ENCODE results near the gene AGTR1. TPM values are rescaled to one million over a fixed set of nuclear protein-coding genes. Genes with fewer than 3 reads are reported as not detected.

AGTR1 gene
- total RNA-seq, 2 donors from 2014 or later, result not detected

DNA sequence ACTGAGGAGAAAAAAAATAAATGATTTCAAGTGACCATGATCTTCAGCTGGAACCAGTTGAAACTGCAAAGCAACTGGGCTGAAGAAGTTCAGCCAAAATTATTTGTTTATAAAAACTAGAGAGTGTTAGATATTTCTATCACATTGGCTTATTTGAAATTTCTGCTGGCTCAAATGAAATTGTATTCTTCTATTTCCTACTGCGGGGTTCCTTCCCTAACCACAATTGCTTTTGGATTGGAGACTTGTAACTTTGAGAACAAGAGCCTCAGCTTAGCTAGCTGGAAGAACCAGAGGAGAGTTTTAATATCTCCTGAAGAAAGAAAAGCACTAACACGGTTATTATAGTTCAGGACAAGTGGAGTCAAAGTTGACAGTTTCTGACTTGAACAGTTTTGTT is 31.1 kb downstream of the AGTR1 start:
- Mint-ChIP-seq H3K27ac (no peak overlapping the region), H3K4me3 (no peak overlapping the region), H3K4me1 (ENCODE audit: low read depth) (no peaks in the 10 kb centered on the region), H3K27me3 (ENCODE audit: low read depth) (peaks cover 4% of the 10 kb centered on the region), H3K9me3 (no peaks in the 10 kb centered on the region), H3K36me3 (ENCODE audit: insufficient read depth in 2 of 2) (no peaks in the 10 kb centered on the region)
- no peak for DNase-seq
- ATAC-seq (replicated peaks in 1 of 2), result no peak

GRCh38 chr3:148729476-148730055 is 31.9 kb downstream of the AGTR1 start:
- ATAC-seq (replicated peaks in 1 of 2), result no peak
- H3K36me3 Mint-ChIP-seq (ENCODE audit: insufficient read depth in 2 of 2), result no peaks in the 10 kb centered on the region

GRCh38 chr3:148730676-148731075 is 33.0 kb downstream of the AGTR1 start:
- no peak overlapping the region for H3K27ac Mint-ChIP-seq
- DNase-seq, result no peak
- H3K9me3 Mint-ChIP-seq, result no peaks in the 10 kb centered on the region
- H3K27me3 Mint-ChIP-seq (ENCODE audit: low read depth), result peaks cover 4% of the 10 kb centered on the region
- H3K4me3 Mint-ChIP-seq, result no peak overlapping the region
- H3K36me3 Mint-ChIP-seq (ENCODE audit: insufficient read depth in 2 of 2), result no peaks in the 10 kb centered on the region
- H3K4me1 Mint-ChIP-seq (ENCODE audit: low read depth), result no peaks in the 10 kb centered on the region
- no peak for ATAC-seq (replicated peaks in 1 of 2)

More at GRCh38 chr3:148729476-148730055, 31.9 kb downstream of the AGTR1 start:
- DNase-seq, result no peak
- peaks cover 4% of the 10 kb centered on the region for H3K27me3 Mint-ChIP-seq (ENCODE audit: low read depth)
- H3K4me3 Mint-ChIP-seq, result no peak overlapping the region
- no peaks in the 10 kb centered on the region for H3K9me3 Mint-ChIP-seq
- H3K4me1 Mint-ChIP-seq (ENCODE audit: low read depth), result no peaks in the 10 kb centered on the region
- no peak overlapping the region for H3K27ac Mint-ChIP-seq

DNA sequence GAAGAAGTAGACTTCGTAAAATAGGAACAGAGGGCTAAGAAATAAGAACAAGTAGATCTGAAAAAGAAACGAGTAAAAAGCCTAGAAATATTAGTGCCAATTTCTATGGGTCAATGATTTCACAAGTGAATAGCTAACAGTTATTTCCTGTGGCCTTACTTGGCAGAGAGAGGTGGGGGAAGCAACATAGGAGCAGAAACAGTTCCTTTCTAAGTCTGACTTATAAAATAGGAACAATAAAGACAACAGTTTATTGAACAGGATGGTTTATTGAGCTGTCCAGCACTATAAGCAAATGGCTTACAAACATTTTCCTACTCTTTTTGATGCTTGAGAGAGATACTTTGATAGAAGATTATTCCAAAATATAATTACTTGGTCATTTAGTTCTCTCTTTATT is 37.9 kb downstream of the AGTR1 start:
- H3K27me3 Mint-ChIP-seq (ENCODE audit: low read depth), result no peaks in the 10 kb centered on the region
- H3K36me3 Mint-ChIP-seq (ENCODE audit: insufficient read depth in 2 of 2), result no peaks in the 10 kb centered on the region
- no peaks in the 10 kb centered on the region for H3K4me1 Mint-ChIP-seq (ENCODE audit: low read depth)
- peak overlapping the region; percentile 80 for H3K27ac Mint-ChIP-seq
- no peak overlapping the region for H3K4me3 Mint-ChIP-seq
- no peak for DNase-seq
- ATAC-seq (replicated peaks in 1 of 2), result no peak
- H3K9me3 Mint-ChIP-seq, result no peaks in the 10 kb centered on the region

GRCh38 chr3:148736086-148736485 is 38.4 kb downstream of the AGTR1 start:
- H3K27me3 Mint-ChIP-seq (ENCODE audit: low read depth), result no peaks in the 10 kb centered on the region
- no peak overlapping the region for H3K27ac Mint-ChIP-seq
- H3K36me3 Mint-ChIP-seq (ENCODE audit: insufficient read depth in 2 of 2), result no peaks in the 10 kb centered on the region
- H3K4me1 Mint-ChIP-seq (ENCODE audit: low read depth), result no peaks in the 10 kb centered on the region
- no peak for DNase-seq
- H3K4me3 Mint-ChIP-seq, result no peak overlapping the region
- no peaks in the 10 kb centered on the region for H3K9me3 Mint-ChIP-seq
- ATAC-seq (replicated peaks in 1 of 2), result no peak

DNA sequence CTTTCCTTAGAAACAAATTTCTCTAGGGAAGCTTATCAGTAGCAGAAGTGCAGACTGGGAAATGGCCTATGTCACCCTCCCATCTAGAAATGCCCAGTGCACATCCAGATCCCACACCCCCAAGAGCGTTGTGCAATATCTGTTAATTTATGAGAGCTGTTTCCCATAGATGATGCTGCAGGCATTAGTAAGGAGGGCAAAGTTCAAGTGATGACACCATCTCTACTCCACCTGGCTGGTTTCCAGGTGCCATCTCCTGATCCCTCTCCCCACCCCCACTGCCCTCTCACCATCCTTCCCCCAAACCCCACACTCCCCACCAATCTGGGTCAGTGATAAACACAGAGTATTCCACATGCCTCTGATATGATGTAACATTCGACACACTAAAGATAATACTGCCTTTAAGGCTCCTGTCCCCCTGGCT is 39.4 kb downstream of the AGTR1 start:
- Mint-ChIP-seq H3K27me3 (ENCODE audit: low read depth) (no peaks in the 10 kb centered on the region), H3K27ac (no peak overlapping the region), H3K4me1 (ENCODE audit: low read depth) (no peaks in the 10 kb centered on the region), H3K4me3 (no peak overlapping the region), H3K36me3 (ENCODE audit: insufficient read depth in 2 of 2) (no peaks in the 10 kb centered on the region), H3K9me3 (no peaks in the 10 kb centered on the region)
- ATAC-seq (replicated peaks in 1 of 2) (no peak), DNase-seq (no peak)

- Mint-ChIP-seq H3K27me3 (ENCODE audit: low read depth) (no peaks in the 10 kb centered on the region), H3K4me3 (no peak overlapping the region), H3K36me3 (ENCODE audit: insufficient read depth in 2 of 2) (no peaks in the 10 kb centered on the region), H3K27ac (no peak overlapping the region), H3K9me3 (no peaks in the 10 kb centered on the region), H3K4me1 (ENCODE audit: low read depth) (no peaks in the 10 kb centered on the region)
- DNase-seq (no peak), ATAC-seq (replicated peaks in 1 of 2) (no peak)
Measured at GRCh38 chr3:148739720-148740119, 42.0 kb downstream of the AGTR1 start.

DNA sequence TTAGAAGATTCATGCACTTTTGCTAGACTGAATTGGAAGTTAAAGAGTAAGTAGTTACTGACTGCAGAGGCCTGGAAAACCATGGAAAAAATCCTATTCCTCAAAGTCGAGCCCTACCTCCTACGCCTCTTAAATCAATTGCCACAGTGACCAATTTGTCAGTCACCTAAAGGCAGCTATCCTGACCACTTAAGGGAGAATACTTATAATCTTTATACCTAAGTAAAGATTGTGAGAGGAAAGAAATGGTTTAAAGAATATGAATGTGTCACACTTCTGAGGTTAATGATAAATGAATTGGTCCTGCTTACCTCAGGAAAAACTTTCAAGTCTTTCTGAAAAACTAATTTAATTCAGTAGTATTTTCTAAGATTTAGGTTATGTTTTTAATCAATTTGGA is 42.6 kb downstream of the AGTR1 start:
- Mint-ChIP-seq H3K9me3 (no peaks in the 10 kb centered on the region), H3K27ac (no peak overlapping the region), H3K4me1 (ENCODE audit: low read depth) (no peaks in the 10 kb centered on the region), H3K36me3 (ENCODE audit: insufficient read depth in 2 of 2) (no peaks in the 10 kb centered on the region), H3K27me3 (ENCODE audit: low read depth) (no peaks in the 10 kb centered on the region), H3K4me3 (no peak overlapping the region)
- DNase-seq (no peak), ATAC-seq (replicated peaks in 1 of 2) (no peak)

DNA sequence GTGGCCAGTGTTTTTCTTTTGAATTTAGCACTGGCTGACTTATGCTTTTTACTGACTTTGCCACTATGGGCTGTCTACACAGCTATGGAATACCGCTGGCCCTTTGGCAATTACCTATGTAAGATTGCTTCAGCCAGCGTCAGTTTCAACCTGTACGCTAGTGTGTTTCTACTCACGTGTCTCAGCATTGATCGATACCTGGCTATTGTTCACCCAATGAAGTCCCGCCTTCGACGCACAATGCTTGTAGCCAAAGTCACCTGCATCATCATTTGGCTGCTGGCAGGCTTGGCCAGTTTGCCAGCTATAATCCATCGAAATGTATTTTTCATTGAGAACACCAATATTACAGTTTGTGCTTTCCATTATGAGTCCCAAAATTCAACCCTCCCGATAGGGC is 43.5 kb downstream of the AGTR1 start:
- Mint-ChIP-seq H3K27ac (no peak overlapping the region), H3K4me3 (no peak overlapping the region), H3K36me3 (ENCODE audit: insufficient read depth in 2 of 2) (no peaks in the 10 kb centered on the region), H3K27me3 (ENCODE audit: low read depth) (no peaks in the 10 kb centered on the region), H3K9me3 (no peaks in the 10 kb centered on the region), H3K4me1 (ENCODE audit: low read depth) (no peaks in the 10 kb centered on the region)
- ATAC-seq (replicated peaks in 1 of 2) (no peak), DNase-seq (no peak)

DNA sequence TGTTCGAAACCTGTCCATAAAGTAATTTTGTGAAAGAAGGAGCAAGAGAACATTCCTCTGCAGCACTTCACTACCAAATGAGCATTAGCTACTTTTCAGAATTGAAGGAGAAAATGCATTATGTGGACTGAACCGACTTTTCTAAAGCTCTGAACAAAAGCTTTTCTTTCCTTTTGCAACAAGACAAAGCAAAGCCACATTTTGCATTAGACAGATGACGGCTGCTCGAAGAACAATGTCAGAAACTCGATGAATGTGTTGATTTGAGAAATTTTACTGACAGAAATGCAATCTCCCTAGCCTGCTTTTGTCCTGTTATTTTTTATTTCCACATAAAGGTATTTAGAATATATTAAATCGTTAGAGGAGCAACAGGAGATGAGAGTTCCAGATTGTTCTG is 44.4 kb downstream of the AGTR1 start:
- Mint-ChIP-seq H3K27me3 (ENCODE audit: low read depth) (no peaks in the 10 kb centered on the region), H3K27ac (no peak overlapping the region), H3K4me3 (no peak overlapping the region), H3K4me1 (ENCODE audit: low read depth) (no peaks in the 10 kb centered on the region), H3K9me3 (no peaks in the 10 kb centered on the region), H3K36me3 (ENCODE audit: insufficient read depth in 2 of 2) (no peaks in the 10 kb centered on the region)
- no peak for ATAC-seq (replicated peaks in 1 of 2)
- DNase-seq, result no peak

- H3K4me3 Mint-ChIP-seq, result no peak overlapping the region
Measured at GRCh38 chr3:148746053-148746452, 48.4 kb downstream of the AGTR1 start.

DNA sequence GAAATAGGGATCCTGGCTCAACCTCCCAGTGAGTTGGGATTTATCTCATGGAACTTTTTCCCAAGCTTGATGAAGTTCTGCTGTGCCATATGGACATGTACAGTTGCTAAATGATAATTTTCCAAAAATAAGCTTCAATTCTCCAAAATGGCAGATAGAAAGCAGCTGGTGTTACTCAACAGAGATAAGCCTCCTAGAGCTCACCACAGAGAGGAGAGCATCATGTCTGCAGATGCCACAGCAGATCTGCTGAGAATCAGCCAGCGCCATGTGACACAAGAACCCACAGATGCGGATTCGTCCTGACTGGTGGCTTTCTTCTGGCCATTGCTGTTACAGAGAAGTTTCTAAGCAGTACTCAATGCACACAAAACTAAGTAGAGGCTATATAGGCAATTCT is 50.6 kb downstream of the AGTR1 start:
- ATAC-seq (replicated peaks in 1 of 2), result no peak
- DNase-seq, result no peak
- Mint-ChIP-seq H3K9me3 (no peaks in the 10 kb centered on the region), H3K27me3 (ENCODE audit: low read depth) (no peaks in the 10 kb centered on the region), H3K4me1 (ENCODE audit: low read depth) (no peaks in the 10 kb centered on the region), H3K27ac (no peak overlapping the region), H3K36me3 (ENCODE audit: insufficient read depth in 2 of 2) (no peaks in the 10 kb centered on the region), H3K4me3 (no peak overlapping the region)

More at GRCh38 chr3:148746053-148746452, 48.4 kb downstream of the AGTR1 start:
- no peak for ATAC-seq (replicated peaks in 1 of 2)
- Mint-ChIP-seq H3K27me3 (ENCODE audit: low read depth) (no peaks in the 10 kb centered on the region), H3K36me3 (ENCODE audit: insufficient read depth in 2 of 2) (no peaks in the 10 kb centered on the region), H3K27ac (no peak overlapping the region), H3K4me1 (ENCODE audit: low read depth) (no peaks in the 10 kb centered on the region), H3K9me3 (no peaks in the 10 kb centered on the region)
- DNase-seq, result no peak

GRCh38 chr3:148750296-148750695 is 52.6 kb downstream of the AGTR1 start:
- Mint-ChIP-seq H3K27ac (no peak overlapping the region), H3K27me3 (ENCODE audit: low read depth) (no peaks in the 10 kb centered on the region), H3K4me3 (no peak overlapping the region), H3K36me3 (ENCODE audit: insufficient read depth in 2 of 2) (no peaks in the 10 kb centered on the region), H3K9me3 (peaks cover 0 to 2% of the 10 kb centered on the region in 2 donors), H3K4me1 (ENCODE audit: low read depth) (no peaks in the 10 kb centered on the region)
- no peak for DNase-seq
- no peak for ATAC-seq (replicated peaks in 1 of 2)

- peaks cover 0 to 2% of the 10 kb centered on the region in 2 donors for H3K9me3 Mint-ChIP-seq
- H3K27ac Mint-ChIP-seq, result no peak overlapping the region
- no peak for DNase-seq
- no peaks in the 10 kb centered on the region for H3K4me1 Mint-ChIP-seq (ENCODE audit: low read depth)
- no peak for ATAC-seq (replicated peaks in 1 of 2)
- H3K27me3 Mint-ChIP-seq (ENCODE audit: low read depth), result no peaks in the 10 kb centered on the region
- H3K36me3 Mint-ChIP-seq (ENCODE audit: insufficient read depth in 2 of 2), result no peaks in the 10 kb centered on the region
- no peak overlapping the region for H3K4me3 Mint-ChIP-seq
Measured at GRCh38 chr3:148751461-148751860, 53.8 kb downstream of the AGTR1 start.
